NB4 (cell line): Measurements from ENCODE around the gene PCCB.

Source experiments
- POLR2A ChIP-seq: IDR thresholded peaks from 2 replicates; pipeline ENCODE4 v1.6.1; 2011; ENCODE audit warnings: mild to moderate bottlenecking; ENCODE audit not compliant: insufficient read length; ENCODE audit errors: extremely low read depth
- TF ChIP-seq, protein P1 (sequence below): IDR thresholded peaks from one replicate; pipeline ENCODE4 v1.5.1; 2012; ENCODE audit warnings: low read depth, low read length

DNA sequence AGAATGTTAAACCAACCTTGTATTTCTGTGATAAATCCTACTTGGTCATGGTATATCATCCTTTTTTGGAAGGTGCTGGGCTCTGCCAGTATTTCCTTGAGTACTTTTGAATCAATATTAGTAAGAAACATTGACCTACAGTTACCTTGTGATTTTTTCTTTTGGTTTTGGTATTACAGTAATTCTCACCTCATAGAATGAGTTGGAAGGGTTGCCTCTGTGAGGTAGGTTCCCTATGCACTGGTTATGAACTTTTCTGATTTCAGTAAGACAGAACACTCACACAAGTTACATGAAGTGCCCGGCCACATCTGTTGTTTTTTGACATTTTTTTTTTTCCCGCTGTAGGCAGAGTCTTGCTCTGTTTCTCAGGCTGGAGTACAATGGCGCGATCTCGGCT lies 20.0 kb downstream of the PCCB start:
- TF ChIP-seq, protein P1, sequence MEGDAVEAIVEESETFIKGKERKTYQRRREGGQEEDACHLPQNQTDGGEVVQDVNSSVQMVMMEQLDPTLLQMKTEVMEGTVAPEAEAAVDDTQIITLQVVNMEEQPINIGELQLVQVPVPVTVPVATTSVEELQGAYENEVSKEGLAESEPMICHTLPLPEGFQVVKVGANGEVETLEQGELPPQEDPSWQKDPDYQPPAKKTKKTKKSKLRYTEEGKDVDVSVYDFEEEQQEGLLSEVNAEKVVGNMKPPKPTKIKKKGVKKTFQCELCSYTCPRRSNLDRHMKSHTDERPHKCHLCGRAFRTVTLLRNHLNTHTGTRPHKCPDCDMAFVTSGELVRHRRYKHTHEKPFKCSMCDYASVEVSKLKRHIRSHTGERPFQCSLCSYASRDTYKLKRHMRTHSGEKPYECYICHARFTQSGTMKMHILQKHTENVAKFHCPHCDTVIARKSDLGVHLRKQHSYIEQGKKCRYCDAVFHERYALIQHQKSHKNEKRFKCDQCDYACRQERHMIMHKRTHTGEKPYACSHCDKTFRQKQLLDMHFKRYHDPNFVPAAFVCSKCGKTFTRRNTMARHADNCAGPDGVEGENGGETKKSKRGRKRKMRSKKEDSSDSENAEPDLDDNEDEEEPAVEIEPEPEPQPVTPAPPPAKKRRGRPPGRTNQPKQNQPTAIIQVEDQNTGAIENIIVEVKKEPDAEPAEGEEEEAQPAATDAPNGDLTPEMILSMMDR: no peak
- TF ChIP-seq POLR2A: no peak
